ENCODE results near the gene FZD1.

FZD1 gene

GRCh38 chr7:91264046-91264923 is at the start of gene FZD1:
TSS of gene FZD1 (plus strand) at chr7:91264433. CDS start at chr7:91264881, 448 bp downstream.
- DNase-seq, result peak; percentile 6

- no peak for DNase-seq
Observed at GRCh38 chr7:91226411-91226810, 37.8 kb upstream of the FZD1 start.

GRCh38 chr7:91228327-91228726 is 35.9 kb upstream of the FZD1 start:
- no peak for DNase-seq

- no peak for DNase-seq
Observed at GRCh38 chr7:91228927-91229558, 35.2 kb upstream of the FZD1 start.

GRCh38 chr7:91230100-91230499 is 34.1 kb upstream of the FZD1 start:
- DNase-seq, result no peak

- no peak for DNase-seq
Observed at GRCh38 chr7:91230503-91230902, 33.7 kb upstream of the FZD1 start.

GRCh38 chr7:91233212-91233611 is 31.0 kb upstream of the FZD1 start:
- DNase-seq, result no peak

- no peak for DNase-seq
Observed at GRCh38 chr7:91235211-91235832, 28.9 kb upstream of the FZD1 start.

GRCh38 chr7:91239171-91239604 is 25.0 kb upstream of the FZD1 start:
- no peak for DNase-seq

- no peak for DNase-seq
Observed at GRCh38 chr7:91239772-91240171, 24.5 kb upstream of the FZD1 start.

GRCh38 chr7:91240376-91240941 is 23.8 kb upstream of the FZD1 start:
- DNase-seq, result no peak

GRCh38 chr7:91242097-91242844 is 22.0 kb upstream of the FZD1 start:
- DNase-seq, result no peak

- DNase-seq, result no peak
Observed at GRCh38 chr7:91243591-91244301, 20.5 kb upstream of the FZD1 start.

GRCh38 chr7:91247500-91247899 is 16.7 kb upstream of the FZD1 start:
- no peak for DNase-seq

- DNase-seq, result no peak
Observed at GRCh38 chr7:91248996-91249395, 15.2 kb upstream of the FZD1 start.

GRCh38 chr7:91249506-91250233 is 14.6 kb upstream of the FZD1 start:
- DNase-seq, result no peak

GRCh38 chr7:91250706-91251105 is 13.5 kb upstream of the FZD1 start:
- no peak for DNase-seq

- DNase-seq, result no peak
Observed at GRCh38 chr7:91251877-91252276, 12.4 kb upstream of the FZD1 start.

- no peak for DNase-seq
Observed at GRCh38 chr7:91263384-91264045, 718 bp upstream of the FZD1 start.

GRCh38 chr7:91264924-91265681 is 870 bp downstream of the FZD1 start:
- no peak for DNase-seq

Data from activated CD4-positive, alpha-beta T cell treated with anti-CD3 and anti-CD28 coated beads, Interleukin-2, amount 50 U/mL, for 1 hour (primary cell).